ENCODE results near the gene AMFR. TPM values are rescaled to one million over a fixed set of nuclear protein-coding genes. Genes with fewer than 3 reads are reported as not detected.
A peak's percentile ranks its signal among the peaks of the same experiment; 100 is the strongest.

The AMFR gene
- total and polyA plus RNA-seq, 8 donors = 29.2 to 64.2 (median 47.3) TPM

GRCh38 chr16:56336071-56336688, 89.2 kb downstream of the AMFR start:
- ATAC-seq = no peak
- 80% methylated on average over 8 of the region's 8 CpGs for WGBS, 2 donors
- DNase-seq = peak in 2 of 6 donors; percentile 3 to 57
- no peak for FAIRE-seq
- Histone ChIP-seq H3K27me3 (no peaks in the 10 kb centered on the region), H3K4me3 (no peak overlapping the region), H3K36me3 (no peaks in the 10 kb centered on the region), H3K27ac (no peak overlapping the region), H3K4me1 (no peaks in the 10 kb centered on the region), H3K9me3 (no peaks in the 10 kb centered on the region)
- intact Hi-C loops (cut with DNase I) = no loop called here
- TF ChIP-seq CTCF (IDR thresholded peaks at IDR 0.05) = no peak

- no peaks in the 10 kb centered on the region for H3K9me3 ChIP-seq
- DNase-seq (no peak), ATAC-seq (no peak), FAIRE-seq (no peak)
- H3K4me1 ChIP-seq = no peaks in the 10 kb centered on the region
- H3K4me3 ChIP-seq = no peak overlapping the region
- no peak for TF ChIP-seq CTCF (IDR thresholded peaks at IDR 0.05)
- H3K36me3 ChIP-seq = no peaks in the 10 kb centered on the region
- WGBS, 2 donors = 81 to 86% methylated on average over 9 of the region's 9 CpGs
- intact Hi-C loops (cut with DNase I) = no loop called here
- H3K27me3 ChIP-seq = no peaks in the 10 kb centered on the region
- H3K27ac ChIP-seq = no peak overlapping the region
Measured at GRCh38 chr16:56334761-56335160, 90.6 kb downstream of the AMFR start.

GRCh38 chr16:56332464-56333079, 92.8 kb downstream of the AMFR start:
- FAIRE-seq (no peak), DNase-seq (peak in 3 of 6 donors; percentile 38 to 70 (median 63)), ATAC-seq (peak; percentile 48 to 84 (median 74))
- Histone ChIP-seq H3K27ac (no peak overlapping the region), H3K4me1 (no peaks in the 10 kb centered on the region), H3K36me3 (no peaks in the 10 kb centered on the region), H3K9me3 (no peaks in the 10 kb centered on the region), H3K4me3 (no peak overlapping the region), H3K27me3 (no peaks in the 10 kb centered on the region)
- intact Hi-C loops (cut with DNase I) = no loop called here
- TF ChIP-seq CTCF (IDR thresholded peaks at IDR 0.05) = no peak
- WGBS, 2 donors = 39 to 45% methylated on average over 16 of the region's 16 CpGs

- FAIRE-seq = no peak
- no peak overlapping the region for H3K4me3 ChIP-seq
- no peak overlapping the region for H3K27ac ChIP-seq
- no peaks in the 10 kb centered on the region for H3K4me1 ChIP-seq
- H3K36me3 ChIP-seq = no peaks in the 10 kb centered on the region
- no peak for TF ChIP-seq CTCF (IDR thresholded peaks at IDR 0.05)
- H3K9me3 ChIP-seq = no peaks in the 10 kb centered on the region
- DNase-seq = peak in 1 of 6 donors; percentile 48
- ATAC-seq = peak in 1 of 4 donors; percentile 15
- intact Hi-C loops (cut with DNase I) = no loop called here
- 62 to 84% methylated on average over 8 of the region's 8 CpGs for WGBS, 2 donors
- H3K27me3 ChIP-seq = no peaks in the 10 kb centered on the region
Measured at GRCh38 chr16:56331915-56332314, 93.4 kb downstream of the AMFR start.

- intact Hi-C loops (cut with DNase I) = no loop called here
- no peaks in the 10 kb centered on the region for H3K4me1 ChIP-seq
- FAIRE-seq (no peak), ATAC-seq (no peak), DNase-seq (no peak)
- no peak for TF ChIP-seq CTCF (IDR thresholded peaks at IDR 0.05)
- H3K36me3 ChIP-seq = no peaks in the 10 kb centered on the region
- H3K27me3 ChIP-seq = no peaks in the 10 kb centered on the region
- H3K27ac ChIP-seq = no peak overlapping the region
- no peaks in the 10 kb centered on the region for H3K9me3 ChIP-seq
- no peak overlapping the region for H3K4me3 ChIP-seq
- WGBS, 2 donors = 70 to 79% methylated on average over 11 of the region's 11 CpGs
Measured at GRCh38 chr16:56331399-56331798, 93.9 kb downstream of the AMFR start.
